Left ventricle myocardium inferior (tissue), 1 donor: ENCODE results near the gene TADA2B. TPM values are rescaled to one million over a fixed set of nuclear protein-coding genes. Genes with fewer than 3 reads are reported as not detected.

Source experiments
- DNase-seq: peaks from one replicate; pipeline ENCODE4 v3.0.0-alpha.2; 2020
- H3K27ac ChIP-seq: fragments of 200-600 bp; replicated peaks from 2 replicates; pipeline ENCODE4 v1.8.0; 2021
- H3K27me3 ChIP-seq: fragments of 200-600 bp; 2 replicates; pipeline ENCODE4 v1.8.0; 2021; ENCODE audit warnings: low read depth
- H3K36me3 ChIP-seq: fragments of 200-600 bp; 2 replicates; pipeline ENCODE4 v1.8.0; 2021
- H3K4me1 ChIP-seq: fragments of 200-600 bp; 2 replicates; pipeline ENCODE4 v1.8.0; 2021
- H3K4me3 ChIP-seq: fragments of 200-600 bp; 2 replicates; pipeline ENCODE4 v1.8.0; 2021; ENCODE audit warnings: mild to moderate bottlenecking, moderate library complexity
- H3K9me3 ChIP-seq: fragments of 200-600 bp; replicated peaks from 2 replicates; pipeline ENCODE4 v1.8.0; 2021
- intact Hi-C: fragments of 100-400 bp; cut with micrococcal nuclease; formaldehyde crosslinking; loops from one replicate; pipeline ENCODE4 v1.11.0; 2022
- total RNA-seq: library from RNA; stranded (reverse); fragmentation: NEBNext Ultra II Directional; extraction: Animal tissue kit (Norgen Biotek cat#: 25700); gene quantifications from one replicate; pipeline ENCODE4 v1.2.1, GENCODE V29; 2021
- TF ChIP-seq, protein P1 (sequence below): fragments of 200-600 bp; IDR thresholded peaks from 2 replicates; pipeline ENCODE4 v1.8.0; 2021; ENCODE audit warnings: antibody characterized with exemption, mild to moderate bottlenecking, borderline replicate concordance
- donor health status: DM: no; HTN: yes; CAD: no; lungs with severe emphysema.

Gene TADA2B
- total RNA-seq, 1 donor from 2014 or later = 33.7 TPM

DNA sequence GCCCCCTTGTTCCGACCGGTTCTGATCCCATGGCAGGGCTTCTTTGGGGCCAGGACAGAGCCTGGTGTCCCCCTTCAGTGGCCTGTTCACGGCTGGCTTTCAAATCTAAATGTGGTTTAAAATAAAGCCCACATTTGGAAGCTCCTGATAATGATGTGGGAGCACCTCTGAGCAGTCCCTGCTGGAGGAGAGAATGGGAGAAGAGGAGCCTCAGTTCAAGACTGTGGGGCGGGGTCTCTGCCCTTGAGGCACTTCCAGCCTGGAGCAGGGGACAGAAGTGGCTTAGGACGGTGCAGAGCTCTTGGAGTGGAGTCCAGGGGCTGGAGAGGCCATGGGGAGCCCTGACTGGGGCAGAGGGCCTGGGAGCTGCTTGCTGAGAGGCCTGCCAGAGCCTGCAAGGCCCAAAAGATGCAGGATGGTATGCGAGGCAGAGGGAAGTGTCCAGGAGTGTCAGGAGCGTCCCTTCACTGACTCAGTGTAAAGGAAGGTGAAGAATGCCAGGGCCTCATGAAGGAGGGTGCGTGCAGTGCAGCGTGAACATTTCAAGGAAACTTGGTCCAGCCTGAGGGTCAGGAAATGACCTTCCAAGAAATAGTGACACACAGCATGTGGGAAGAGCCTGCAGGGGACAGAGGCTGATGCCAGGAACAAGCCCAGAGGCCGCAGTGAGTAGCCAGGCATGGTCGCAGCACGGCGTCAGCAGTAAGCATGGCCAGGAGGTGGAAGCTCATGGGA lies 21.1 kb upstream of the TADA2B start:
- Histone ChIP-seq H3K27me3 (no peaks in the 10 kb centered on the region), H3K27ac (no peak overlapping the region), H3K9me3 (no peaks in the 10 kb centered on the region), H3K36me3 (peaks cover 63% of the 10 kb centered on the region), H3K4me3 (no peak overlapping the region), H3K4me1 (no peaks in the 10 kb centered on the region)
- DNase-seq = no peak
- intact Hi-C loops = no loop called here
- TF ChIP-seq, protein P1, sequence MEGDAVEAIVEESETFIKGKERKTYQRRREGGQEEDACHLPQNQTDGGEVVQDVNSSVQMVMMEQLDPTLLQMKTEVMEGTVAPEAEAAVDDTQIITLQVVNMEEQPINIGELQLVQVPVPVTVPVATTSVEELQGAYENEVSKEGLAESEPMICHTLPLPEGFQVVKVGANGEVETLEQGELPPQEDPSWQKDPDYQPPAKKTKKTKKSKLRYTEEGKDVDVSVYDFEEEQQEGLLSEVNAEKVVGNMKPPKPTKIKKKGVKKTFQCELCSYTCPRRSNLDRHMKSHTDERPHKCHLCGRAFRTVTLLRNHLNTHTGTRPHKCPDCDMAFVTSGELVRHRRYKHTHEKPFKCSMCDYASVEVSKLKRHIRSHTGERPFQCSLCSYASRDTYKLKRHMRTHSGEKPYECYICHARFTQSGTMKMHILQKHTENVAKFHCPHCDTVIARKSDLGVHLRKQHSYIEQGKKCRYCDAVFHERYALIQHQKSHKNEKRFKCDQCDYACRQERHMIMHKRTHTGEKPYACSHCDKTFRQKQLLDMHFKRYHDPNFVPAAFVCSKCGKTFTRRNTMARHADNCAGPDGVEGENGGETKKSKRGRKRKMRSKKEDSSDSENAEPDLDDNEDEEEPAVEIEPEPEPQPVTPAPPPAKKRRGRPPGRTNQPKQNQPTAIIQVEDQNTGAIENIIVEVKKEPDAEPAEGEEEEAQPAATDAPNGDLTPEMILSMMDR = no peak

GRCh38 chr4:7023486-7023885 lies 19.7 kb upstream of the TADA2B start:
- H3K27ac ChIP-seq = no peak overlapping the region
- no peaks in the 10 kb centered on the region for H3K4me1 ChIP-seq
- intact Hi-C loops = no loop called here
- no peak overlapping the region for H3K4me3 ChIP-seq
- no peaks in the 10 kb centered on the region for H3K27me3 ChIP-seq
- H3K9me3 ChIP-seq = no peaks in the 10 kb centered on the region
- TF ChIP-seq, protein P1 = no peak
- no peak for DNase-seq
- peaks cover 51% of the 10 kb centered on the region for H3K36me3 ChIP-seq

GRCh38 chr4:7023901-7024300 lies 19.3 kb upstream of the TADA2B start:
- intact Hi-C loops = no loop called here
- no peaks in the 10 kb centered on the region for H3K4me1 ChIP-seq
- H3K4me3 ChIP-seq = no peak overlapping the region
- H3K36me3 ChIP-seq = peaks cover 54% of the 10 kb centered on the region
- TF ChIP-seq, protein P1 = no peak
- no peak overlapping the region for H3K27ac ChIP-seq
- H3K9me3 ChIP-seq = no peaks in the 10 kb centered on the region
- DNase-seq = no peak
- no peaks in the 10 kb centered on the region for H3K27me3 ChIP-seq

DNA sequence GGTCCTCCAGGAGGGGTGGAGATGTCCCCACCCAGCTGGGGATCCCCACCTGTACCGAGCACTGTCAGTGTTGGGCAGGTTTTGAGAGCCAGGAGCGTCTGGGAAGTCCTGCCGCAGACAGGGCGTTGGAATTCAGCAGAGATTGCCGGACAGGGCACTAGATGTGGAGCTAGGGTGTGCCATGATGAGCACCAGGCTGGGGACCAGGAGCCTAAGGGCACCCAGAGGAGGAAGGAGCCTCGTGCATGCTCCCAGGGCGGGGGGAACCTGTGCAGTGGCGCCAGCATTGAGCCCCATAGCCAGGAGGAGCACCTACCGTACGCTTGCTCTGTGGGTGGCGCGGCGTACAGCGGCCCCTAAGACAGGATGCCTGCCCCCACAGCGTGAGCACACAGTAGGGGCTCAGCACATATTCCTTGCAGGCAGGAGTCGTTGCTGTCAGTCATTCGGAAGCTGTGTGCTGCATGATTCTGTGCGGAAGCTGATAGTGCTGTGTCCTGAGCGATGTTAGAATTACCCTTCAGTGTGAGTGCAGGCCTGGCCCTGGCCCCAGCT lies 18.8 kb upstream of the TADA2B start:
- peaks cover 59% of the 10 kb centered on the region for H3K36me3 ChIP-seq
- TF ChIP-seq, protein P1 = no peak
- DNase-seq = no peak

DNA sequence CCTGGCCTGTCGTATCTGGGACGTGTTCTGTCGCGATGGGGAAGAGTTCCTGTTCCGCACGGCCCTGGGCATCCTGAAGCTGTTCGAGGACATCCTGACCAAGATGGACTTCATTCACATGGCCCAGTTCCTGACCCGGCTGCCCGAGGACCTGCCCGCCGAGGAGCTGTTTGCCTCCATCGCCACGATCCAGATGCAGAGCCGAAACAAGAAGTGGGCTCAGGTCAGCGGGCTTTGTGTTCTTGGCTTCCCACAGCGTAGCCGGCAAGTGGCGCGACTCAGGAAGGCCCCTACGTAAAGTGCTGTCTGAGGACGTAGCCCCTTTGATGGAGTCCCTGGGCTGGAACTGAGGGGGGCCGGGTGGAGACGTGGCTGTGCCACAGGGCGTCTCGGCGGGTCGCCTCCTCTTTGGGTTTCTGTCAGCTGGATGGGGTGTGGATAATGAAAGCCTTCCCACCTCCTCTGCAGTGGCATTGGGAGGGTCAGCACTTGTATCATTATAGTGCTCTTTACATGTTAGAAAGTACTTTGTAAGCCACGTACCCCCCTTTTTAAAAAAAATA lies 18.1 kb upstream of the TADA2B start:
- H3K36me3 ChIP-seq = peaks cover 64% of the 10 kb centered on the region
- no peaks in the 10 kb centered on the region for H3K9me3 ChIP-seq
- DNase-seq = no peak
- no peak overlapping the region for H3K27ac ChIP-seq
- TF ChIP-seq, protein P1 = no peak
- H3K4me3 ChIP-seq = no peak overlapping the region
- no peaks in the 10 kb centered on the region for H3K27me3 ChIP-seq
- H3K4me1 ChIP-seq = no peaks in the 10 kb centered on the region
- intact Hi-C loops = no loop called here

More for the DNA sequence above, 18.8 kb upstream of the TADA2B start:
- intact Hi-C loops = no loop called here
- Histone ChIP-seq H3K9me3 (no peaks in the 10 kb centered on the region), H3K27me3 (no peaks in the 10 kb centered on the region), H3K27ac (no peak overlapping the region), H3K4me1 (no peaks in the 10 kb centered on the region), H3K4me3 (no peak overlapping the region)
